ENCODE measurements around the gene NAT10.
A peak's percentile ranks its signal among the peaks of the same experiment; 100 is the strongest.
"Not testable (repeated sequence)": the region's sequence is repeated elsewhere in the genome, so short reads cannot be mapped to it uniquely, and the experiment has no call there.

The NAT10 gene

DNA sequence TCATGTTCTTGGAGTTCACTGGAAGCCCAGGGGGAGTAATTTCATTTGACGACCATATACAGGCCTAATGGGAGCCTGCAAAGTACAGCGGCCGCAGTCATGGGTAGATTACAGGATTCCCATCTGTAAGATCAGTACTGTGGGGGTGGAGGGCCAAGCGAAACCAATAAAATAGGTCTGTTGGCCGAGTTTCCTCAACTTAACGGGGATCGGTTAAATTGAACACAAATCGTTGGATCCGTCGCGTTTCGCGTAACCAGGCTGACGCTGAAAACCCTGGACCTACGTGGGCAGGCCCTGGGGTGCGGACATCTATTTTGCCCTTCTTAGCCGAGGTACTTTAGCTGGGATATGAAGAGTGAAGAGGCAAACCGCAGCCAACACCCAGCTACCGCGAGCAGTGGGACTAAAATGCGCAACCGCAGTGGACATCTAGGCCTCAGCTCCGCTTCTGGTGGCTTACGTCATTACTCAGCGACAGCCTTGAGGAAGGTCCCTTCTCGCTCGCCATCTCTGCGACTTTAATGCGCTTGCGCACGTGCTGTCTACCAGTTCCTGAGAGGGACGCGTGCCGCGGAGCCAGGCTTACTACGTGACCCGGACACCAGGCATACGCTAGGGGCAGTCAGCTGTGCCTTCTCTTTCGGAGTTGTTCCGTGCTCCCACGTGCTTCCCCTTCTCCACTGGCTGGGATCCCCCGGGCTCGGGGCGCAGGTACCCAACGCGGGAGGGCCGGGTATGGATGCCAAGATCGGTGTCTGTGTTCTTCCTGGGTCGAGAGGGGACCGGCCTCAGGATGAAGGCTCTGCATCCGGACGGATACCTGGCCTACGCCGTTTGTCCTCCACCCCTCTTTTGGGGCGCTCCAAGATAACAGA lies at the start of gene NAT10:
NAT10 (plus strand) TSS at position 551 of the 878 bp plus-strand sequence. CDS start 2,597 bp downstream, outside the sequence.
- peak; percentile 98 for DNase-seq (ENCODE audit: low read depth)

DNA sequence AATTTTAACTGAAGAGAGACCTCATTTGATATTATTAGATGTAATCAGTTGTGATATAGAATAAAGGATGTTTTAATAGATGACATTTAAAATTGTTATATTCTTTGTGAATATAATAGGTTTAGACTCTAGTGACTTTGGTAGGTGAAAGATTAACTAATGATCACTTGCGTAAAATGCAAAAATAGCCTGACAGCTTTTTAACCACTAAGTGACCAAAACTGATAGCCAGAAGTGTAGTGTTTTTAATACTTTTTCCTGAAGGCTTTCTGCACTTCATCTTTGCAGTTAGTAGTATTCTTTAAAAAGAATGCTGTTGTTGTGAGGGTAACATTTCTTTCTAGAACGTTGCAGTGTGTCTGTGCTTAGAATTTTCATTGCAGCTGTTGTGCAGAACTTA lies 48.8 kb upstream of the NAT10 start:
- DNase-seq (ENCODE audit: low read depth): no peak

DNA sequence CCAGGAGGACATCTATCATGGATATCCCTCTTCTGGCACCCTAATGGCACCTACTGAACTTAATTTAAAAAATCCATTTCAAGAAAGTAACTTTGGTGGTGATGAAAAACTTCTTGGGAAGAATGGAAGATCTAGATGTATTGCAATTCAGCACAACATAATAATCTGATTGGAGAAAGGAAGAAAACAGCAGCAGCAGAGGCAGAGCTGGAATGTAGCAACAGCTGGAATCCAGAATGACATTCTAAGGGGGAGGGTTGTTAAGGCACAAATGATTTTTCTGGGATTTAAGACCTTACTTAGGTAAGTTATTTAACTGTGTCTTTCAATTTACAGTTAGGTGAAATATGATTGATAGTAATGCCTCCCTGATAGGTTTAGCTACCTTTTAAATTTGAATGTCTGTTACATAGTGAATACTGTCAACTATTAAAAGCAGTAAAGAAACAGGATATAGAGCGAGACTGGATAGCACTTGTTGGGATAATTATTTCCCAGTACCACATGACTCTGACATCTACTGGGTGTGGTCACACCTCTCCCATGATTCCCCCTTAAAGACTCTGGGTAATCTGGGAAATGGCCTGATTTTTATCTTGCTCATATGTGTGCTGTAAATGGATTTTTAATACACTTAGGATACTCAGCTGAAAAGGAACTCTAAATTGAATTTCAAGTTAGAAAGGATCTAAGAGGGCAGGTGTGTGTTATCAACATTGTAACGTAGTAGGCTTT lies 42.2 kb upstream of the NAT10 start:
- peak; percentile 13 for DNase-seq (ENCODE audit: low read depth)

DNA sequence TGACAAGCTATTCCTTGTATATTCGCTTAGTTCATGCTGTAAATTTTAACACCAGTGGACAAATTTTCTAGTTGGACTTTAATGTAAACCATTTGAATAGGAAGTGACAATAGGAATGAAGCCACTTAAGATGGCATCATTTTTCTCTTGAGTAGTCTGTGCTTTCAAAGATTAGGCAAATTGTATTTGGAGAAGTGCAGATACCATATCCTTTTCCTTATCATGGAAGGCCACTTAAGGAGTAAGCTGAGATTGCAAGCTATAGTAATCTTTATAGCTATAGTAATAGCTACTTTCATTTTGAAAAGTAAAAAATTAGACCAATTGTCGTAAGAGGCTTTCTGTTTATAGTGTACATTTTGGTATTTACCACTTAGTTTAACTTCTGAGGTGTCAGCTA lies 41.1 kb upstream of the NAT10 start:
- DNase-seq (ENCODE audit: low read depth): no peak

DNA sequence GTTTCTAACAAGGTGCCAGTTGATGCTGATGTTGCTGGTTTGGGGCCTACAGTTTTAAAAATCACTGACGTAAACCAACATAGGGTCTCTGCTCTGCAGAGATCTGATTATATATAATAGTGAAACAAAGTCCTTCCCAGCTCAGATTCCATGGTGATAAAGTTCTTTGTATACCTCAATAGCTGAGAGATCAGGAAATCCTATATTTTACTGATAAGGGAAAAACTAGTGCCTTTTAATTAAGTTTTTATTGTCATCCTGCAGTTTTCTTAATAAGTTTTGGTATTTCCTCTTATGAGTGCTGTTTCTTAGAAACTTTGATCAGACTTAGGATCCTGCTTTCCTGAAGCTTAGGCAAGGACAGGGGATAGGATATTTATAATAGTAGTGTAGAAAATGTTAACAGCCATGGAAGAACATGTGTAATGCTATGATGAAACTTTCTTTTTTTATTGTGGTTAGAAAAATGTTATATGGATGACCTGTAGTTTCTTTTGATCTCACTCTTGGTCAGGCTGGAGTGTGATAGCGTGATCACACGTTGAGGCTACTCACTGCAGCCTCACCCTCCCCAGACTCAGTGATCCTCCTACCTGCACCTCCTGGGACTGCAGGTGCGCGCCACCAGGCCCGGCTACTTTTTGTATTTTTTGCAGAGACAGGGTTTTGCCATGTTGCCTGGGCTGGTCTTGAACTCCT lies 39.8 kb upstream of the NAT10 start:
- peak; percentile 5 for DNase-seq (ENCODE audit: low read depth)

DNA sequence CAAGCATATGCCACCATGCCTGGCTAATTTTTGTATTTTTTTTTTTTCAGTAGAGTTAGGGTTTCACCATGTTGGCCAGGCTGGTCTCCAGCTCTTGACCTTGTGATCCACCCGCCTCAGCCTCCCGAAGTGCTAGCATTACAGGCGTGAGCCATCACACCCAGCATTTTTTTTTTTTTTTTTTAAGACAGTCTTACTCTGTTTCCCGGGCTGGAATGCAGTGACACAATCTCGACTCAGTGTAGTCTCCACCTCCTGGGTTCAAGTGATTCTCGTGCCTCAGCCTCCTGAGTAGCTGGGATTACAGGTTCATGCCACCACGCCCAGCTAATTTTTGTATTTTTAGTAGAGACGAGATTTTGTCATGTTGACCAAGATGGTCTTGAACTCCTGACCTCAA lies 38.7 kb upstream of the NAT10 start:
- not testable (repeated sequence) for DNase-seq (ENCODE audit: low read depth)

DNA sequence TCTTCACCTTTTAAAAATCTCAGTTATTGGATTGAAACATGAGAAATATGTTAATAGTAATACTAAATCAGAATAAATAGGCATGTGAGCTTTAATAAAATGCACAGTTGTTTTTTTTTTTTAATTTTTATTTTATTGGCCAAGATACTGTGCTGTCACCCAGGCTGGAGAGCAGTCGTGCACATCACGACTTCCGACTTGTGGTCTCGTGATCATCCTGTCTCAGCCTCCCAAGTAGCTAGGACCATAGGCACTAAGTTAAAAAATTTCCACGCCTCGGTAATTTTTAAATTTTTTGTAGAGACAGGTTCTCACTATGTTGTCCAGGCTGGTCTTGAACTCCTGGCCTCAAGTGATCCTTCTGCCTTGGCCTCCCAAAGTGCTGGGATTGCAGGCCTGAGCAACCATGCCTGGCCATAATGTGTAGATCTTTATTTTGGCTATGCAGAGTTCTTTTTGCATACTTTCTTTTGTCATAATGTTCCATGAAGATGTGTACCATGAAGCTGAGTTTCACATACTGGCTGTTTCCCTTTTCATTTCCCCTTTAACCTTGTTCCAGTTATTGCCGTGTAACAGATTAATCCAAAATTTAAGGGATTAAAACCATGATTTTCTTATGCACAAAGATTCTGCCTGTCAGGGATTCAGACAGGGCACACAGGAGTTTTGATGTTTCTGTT lies 37.9 kb upstream of the NAT10 start:
- DNase-seq (ENCODE audit: low read depth): no peak

DNA sequence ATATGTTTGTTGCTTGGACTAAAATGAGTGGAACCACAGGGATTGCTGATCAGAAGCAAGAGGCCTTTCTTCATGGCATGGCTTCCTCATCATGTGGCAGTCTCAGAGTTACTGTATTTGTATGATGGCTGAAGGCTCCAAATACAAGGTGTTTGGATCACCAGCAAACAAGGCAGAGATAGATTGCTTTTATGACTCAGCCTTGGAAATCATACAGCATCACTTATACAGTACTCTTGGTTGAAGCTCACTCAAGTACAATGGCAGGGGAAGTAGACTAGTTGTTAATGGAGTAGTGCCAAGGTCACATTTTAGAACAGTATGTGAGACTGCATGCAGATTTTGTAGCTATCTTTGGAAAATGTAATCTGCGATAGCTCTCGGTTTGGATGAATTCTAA lies 37.3 kb upstream of the NAT10 start:
- peak; percentile 7 for DNase-seq (ENCODE audit: low read depth)

DNA sequence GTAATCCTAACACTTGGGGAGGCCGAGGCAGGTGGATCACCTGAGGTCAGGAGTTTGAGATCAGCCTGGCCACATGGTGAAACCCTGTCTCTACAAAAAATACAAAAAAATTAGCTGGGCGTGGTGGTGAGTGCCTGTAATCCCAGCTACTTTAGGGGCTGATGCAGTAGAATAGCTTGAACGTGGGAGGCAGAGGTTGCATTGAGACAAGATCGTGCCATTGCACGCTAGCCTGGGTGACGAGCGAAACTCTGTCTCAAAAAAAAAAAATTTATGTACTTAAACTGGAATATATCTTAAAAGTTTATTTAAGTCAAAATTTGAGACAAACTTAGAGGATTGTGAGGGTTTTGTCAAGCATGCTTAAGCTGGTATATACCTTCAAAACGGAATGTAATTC lies 34.1 kb upstream of the NAT10 start:
- not testable (repeated sequence) for DNase-seq (ENCODE audit: low read depth)

DNA sequence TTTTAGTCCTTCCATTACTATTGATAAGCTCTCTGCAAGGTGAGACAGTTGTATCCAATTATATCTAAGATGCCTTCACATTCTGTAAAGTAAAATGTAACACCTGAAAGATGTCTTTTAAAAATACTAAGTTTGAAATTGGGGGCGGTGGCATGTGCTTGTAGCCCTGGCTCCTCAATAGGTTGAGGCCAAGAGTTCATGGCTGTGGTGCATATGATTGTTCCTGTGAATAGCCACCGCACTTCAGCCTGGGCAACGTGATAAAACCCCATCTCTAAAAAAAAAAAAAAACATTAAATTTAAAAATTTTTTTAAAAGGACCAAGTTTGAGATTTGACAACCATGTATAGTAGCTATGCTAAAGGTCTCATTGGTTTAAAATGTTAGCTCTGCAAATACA lies 33.4 kb upstream of the NAT10 start:
- no peak for DNase-seq (ENCODE audit: low read depth)

DNA sequence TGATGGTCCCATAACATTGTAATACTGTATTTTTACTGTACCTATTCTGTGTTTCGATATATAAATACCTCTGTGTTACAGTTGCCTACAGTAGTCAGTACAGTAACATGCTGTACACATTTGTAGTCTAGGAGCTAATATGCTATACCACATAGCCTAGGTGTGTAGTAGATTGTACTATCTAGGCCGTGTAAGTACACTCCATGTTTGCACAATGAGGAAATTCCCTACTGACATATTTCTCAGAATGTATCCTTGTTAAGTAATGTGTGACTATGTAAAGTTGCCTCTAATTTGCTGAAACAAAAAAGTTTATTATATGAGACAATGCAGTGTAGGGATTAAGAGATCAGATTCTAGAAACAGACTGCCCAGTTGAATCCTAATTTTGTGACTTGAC lies 32.6 kb upstream of the NAT10 start:
- no peak for DNase-seq (ENCODE audit: low read depth)

DNA sequence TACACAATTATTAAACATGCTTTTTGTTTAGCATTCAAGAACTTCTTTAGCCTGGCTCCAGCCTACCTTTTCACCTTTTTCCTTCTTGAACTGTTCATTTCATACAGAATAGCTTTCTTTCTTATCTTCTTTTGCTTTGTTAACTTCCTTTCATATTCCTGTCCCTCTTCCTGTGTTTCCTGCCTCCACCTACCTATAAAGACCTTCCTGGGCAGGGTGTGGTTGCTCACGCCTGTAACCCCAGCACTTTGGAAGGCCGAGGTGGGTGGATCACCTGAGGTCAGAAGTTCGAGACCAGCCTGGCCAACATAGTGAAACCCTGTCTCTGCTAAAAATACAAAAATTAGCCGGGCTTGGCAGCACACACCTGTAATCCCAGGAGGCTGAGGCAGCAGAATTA lies 31.0 kb upstream of the NAT10 start:
- DNase-seq (ENCODE audit: low read depth): no peak

DNA sequence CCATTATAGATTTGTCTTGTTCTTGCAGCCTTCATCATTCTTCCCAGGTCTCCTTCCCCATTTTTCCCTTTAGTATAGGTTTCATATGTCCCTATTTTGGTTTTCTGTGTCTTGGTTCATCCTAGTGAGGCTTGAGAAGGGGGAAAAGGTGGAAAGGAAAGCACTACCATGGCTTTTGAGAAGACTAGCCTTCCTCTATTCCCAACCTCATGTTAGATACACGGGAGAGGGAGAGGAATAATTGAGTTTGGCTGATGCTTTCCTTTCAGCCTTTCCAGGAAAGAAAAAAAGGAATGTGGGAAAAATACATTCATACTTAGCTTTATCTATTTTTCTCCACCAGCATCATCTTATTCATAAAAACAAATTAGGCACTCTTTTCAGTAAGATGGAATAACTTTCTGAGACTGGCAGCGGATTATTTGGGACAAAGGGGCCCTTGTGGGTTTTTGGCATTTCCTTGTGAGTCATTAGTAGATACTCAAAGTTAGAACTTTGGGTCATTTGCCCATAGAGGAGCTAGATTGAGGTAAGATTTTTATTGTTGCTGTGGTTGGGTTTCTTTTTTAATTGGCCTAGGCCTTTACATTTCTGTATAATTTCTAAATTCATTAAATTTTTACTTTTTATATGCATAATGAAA lies 30.1 kb upstream of the NAT10 start:
- DNase-seq (ENCODE audit: low read depth): peak; percentile 47

DNA sequence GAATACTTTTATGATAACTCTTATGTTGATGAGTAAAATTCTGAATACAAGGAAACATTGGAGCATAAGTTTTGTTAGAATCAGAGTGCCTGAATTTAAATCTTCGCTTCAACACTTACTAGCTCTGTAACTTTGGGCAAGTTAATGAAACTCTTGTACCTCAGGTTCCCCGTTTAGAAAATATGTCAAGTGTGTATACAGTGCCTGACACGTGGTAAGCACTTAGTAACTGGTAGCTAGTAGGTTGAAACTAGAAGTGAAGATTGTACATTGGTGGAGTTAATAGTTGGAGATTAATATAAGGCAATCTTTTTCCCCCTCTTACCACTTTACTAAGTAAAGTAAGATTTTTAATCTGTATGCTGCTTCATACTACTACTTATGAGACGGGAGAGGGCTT lies 24.8 kb upstream of the NAT10 start:
- no peak for DNase-seq (ENCODE audit: low read depth)

DNA sequence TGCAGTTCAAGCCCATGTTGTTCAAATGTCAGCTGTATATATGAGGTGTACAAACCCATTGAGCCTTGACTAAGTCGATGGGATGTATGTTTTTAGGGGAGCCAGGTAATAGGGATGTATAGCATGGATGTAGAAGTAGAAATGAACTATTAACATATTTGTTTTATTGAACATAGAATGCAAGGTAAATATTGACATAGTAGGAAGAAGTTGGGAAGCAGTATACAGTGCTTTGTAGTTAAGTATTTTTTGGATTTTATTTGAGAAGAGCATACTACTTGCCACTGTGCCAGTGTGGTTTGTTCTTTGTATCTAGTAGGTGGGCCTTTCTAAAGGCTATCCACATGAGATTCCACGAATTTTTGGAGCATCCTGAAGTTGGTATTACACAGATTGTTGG lies 20.8 kb upstream of the NAT10 start:
- DNase-seq (ENCODE audit: low read depth): no peak

DNA sequence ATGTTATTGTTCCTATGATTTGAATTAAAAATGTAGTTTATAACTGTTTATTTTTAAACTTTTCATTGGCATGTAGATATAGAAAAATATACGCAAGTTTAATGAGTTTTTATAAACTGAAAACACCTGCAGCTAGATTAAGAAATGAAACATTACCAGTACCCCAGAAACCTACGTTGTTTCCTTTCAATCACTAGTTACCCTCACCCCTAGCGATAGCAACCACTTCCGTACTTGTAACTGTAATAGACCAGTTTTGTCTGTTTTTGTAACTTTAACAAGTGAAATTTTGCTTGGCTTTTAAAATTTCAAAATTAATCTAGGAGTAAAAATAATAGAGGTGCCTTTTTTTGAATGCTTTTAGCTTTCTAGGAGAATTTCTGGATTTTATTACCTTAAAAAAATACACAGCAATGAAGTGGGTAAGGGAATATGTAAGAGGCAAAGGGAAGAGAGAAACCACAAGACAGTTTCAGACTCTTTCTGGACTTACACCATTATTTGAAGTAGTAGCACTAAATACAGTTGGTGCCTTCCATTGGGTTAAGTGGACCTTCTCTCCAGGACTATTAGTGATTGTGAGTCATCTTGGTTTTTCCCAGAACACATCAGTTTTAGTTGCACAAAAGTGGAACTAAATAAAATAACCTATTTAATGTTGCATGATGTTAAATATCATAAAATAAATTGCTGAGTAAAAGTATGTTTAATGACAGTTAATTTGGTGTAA lies 18.7 kb upstream of the NAT10 start:
- DNase-seq (ENCODE audit: low read depth): no peak

DNA sequence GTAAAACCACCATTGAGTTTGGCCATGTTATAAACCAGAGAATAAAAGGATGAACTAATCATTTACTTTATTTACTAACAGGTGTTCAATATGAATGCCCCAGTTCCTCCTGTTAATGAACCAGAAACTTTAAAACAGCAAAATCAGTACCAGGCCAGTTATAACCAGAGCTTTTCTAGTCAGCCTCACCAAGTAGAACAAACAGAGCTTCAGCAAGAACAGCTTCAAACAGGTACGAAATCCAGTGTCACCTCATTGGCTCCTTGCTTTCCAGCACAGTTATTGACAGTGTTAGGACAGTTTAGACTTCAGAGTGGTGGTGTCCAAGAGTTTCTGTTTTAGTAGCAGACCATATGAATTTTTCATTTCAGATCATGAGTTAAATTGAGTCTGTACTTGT lies 13.6 kb upstream of the NAT10 start:
- no peak for DNase-seq (ENCODE audit: low read depth)

DNA sequence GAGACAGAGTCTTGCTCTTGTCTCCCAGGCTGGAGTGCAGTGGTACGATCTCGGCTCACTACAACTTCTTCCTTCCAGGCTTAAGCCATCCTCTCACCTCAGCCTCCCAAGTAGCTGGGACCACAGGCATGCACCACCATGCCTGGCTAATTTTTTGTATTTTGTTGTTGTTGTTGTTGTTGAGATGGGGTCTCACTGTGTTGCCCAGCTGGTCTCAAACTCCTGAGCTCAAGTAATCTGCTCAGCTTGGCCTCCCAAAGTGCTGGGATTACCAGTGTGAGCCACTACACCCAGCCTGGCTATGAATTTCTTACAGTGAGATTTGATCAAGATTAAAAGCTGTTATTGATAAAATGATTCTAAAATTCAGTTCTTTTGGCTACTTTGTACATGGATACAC lies 10.5 kb upstream of the NAT10 start:
- DNase-seq (ENCODE audit: low read depth): not testable (repeated sequence)

DNA sequence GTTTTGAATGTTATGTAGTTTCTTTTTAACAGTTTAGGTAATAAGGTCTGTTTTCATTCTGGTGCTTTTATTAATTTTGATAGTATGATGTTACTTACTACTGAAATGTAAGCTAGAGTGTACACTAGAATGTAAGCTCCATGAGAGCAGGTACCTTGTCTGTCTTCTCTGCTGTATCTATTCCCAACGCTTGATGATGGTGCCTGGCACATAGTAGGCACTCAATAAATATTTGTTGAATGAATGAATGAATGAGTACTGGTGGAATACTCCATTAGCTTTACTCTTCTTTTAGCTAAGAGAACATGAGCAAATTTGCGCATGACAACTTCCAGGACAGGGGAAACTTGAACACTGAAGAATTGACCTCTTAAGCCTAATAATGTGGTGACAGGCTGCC lies 6.6 kb upstream of the NAT10 start:
- DNase-seq (ENCODE audit: low read depth): no peak

DNA sequence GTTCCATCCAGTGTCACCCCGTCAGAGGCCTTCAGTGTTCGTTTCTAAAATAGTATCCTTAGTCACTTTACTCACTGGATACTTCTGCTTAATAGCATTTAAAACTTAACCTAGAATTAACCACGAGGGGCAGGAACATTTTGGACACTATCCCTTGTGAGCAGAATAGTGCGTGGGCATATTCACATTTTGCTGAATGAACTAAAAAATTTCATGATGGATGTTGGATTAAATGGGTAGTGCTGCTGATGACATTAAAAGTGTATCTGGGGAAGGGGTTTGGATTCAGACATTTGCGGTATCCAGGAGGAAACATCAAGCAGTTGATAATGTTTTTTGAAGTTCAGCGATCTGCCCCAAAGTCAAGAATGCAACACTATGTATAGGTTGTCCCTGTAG lies 750 bp upstream of the NAT10 start:
- DNase-seq (ENCODE audit: low read depth): no peak

DNA sequence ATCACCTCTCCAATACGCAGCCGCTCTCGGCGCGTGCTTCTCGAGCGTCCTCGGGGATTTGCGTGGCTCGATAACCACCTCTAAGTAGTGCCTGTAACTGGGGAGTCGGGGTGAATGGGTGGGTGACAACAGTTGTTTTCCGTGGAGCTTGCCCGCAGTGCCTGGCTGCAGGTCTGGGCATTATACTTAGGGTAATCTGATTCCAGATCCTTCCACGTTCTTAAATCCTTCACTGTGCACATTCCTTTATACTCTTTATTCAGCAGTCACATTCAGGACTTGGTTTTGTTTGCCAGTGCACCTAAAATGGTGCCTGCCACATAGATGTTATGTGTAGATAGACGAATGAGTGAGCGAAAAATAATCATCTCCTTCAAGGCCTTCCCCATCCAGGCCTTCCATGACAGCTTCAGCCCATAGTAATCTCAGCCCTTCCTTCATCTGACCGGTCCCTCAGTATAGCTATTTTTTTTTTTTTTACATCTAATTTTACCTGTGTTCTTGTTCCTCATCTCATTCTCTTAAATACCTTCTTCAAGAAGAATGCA lies 602 bp downstream of the NAT10 start:
- DNase-seq (ENCODE audit: low read depth): no peak
